IMR-90 (cell line): ENCODE measurements around the gene ACE. TPM values are rescaled to one million over a fixed set of nuclear protein-coding genes. Genes with fewer than 3 reads are reported as not detected.

Experiments
- ATAC-seq: fragments of 200-7000 bp; cut with Tn5 transposase; 2 replicates; pipeline ENCODE4 v1.9.1; 2020; ENCODE audit warnings: low read depth, mild to moderate bottlenecking, moderate library complexity
- BruUV-seq: library from RNA; stranded (reverse); fragments of 400-500 nt; replicated peaks from 2 replicates; lab custom pipeline; 2021; lab: Mats Ljungman, UMichigan
- CTCF ChIA-PET: fragments of 300-600 bp; formaldehyde crosslinking; extraction: SDS; loops from one replicate; lab custom pipeline; 2021; ENCODE audit warnings: antibody characterized with exemption; lab: Yijun Ruan, JAX
- POLR2A ChIA-PET: fragments of 300-600 bp; sonication (Branson Sonifier 250); formaldehyde crosslinking; loops from one replicate; lab custom pipeline; 2022; ENCODE audit warnings: antibody characterized with exemption; ENCODE audit not compliant: unreplicated experiment; lab: Charles Lee
- DNase-seq: peaks from one replicate; pipeline ENCODE4 v3.0.0; 2013
- H2AFZ ChIP-seq: replicated peaks from 2 replicates; pipeline ENCODE3; 2013; ENCODE audit warnings: low read length, mild to moderate bottlenecking; ENCODE audit not compliant: poor library complexity
- H2AK5ac ChIP-seq: 2 replicates; pipeline ENCODE4 v1.6.1; 2013; ENCODE audit warnings: low read depth, low read length, inconsistent platforms
- H2AK9ac ChIP-seq: replicated peaks from 2 replicates; pipeline ENCODE3; 2013; ENCODE audit warnings: mild to moderate bottlenecking, low read depth, low read length, moderate library complexity; ENCODE audit not compliant: poor library complexity
- H2BK120ac ChIP-seq: 2 replicates; pipeline ENCODE4 v1.6.1; 2013; ENCODE audit warnings: low read depth, low read length, inconsistent platforms
- H2BK15ac ChIP-seq: 3 replicates; pipeline ENCODE4 v1.6.1; 2013; ENCODE audit warnings: low read depth, low read length, inconsistent platforms
- H2BK20ac ChIP-seq: 2 replicates; pipeline ENCODE4 v1.6.1; 2013; ENCODE audit warnings: low read depth, mild to moderate bottlenecking, inconsistent platforms, low read length, moderate library complexity
- H2BK5ac ChIP-seq: 2 replicates; pipeline ENCODE4 v1.6.1; 2013; ENCODE audit warnings: mild to moderate bottlenecking, low read depth, low read length, inconsistent platforms; ENCODE audit not compliant: poor library complexity, severe bottlenecking
- H3K14ac ChIP-seq: replicated peaks from 2 replicates; pipeline ENCODE4 v1.6.1; 2013; ENCODE audit warnings: low read depth, low read length, inconsistent platforms
- H3K18ac ChIP-seq: 2 replicates; pipeline ENCODE4 v1.6.1; 2013; ENCODE audit warnings: low read depth, low read length, control low read depth
- H3K23ac ChIP-seq: 2 replicates; pipeline ENCODE4 v1.6.1; 2013; ENCODE audit warnings: low read depth, low read length, inconsistent platforms
- H3K27ac ChIP-seq: 2 replicates; pipeline ENCODE4 v1.5.1; 2013; ENCODE audit warnings: mild to moderate bottlenecking, control low read depth, low read length; ENCODE audit not compliant: insufficient read depth
- H3K27me3 ChIP-seq: 2 replicates; pipeline ENCODE4 v1.6.1; 2013; ENCODE audit warnings: low read length; ENCODE audit not compliant: control insufficient read depth, insufficient read depth
- H3K36me3 ChIP-seq: 2 replicates; pipeline ENCODE4 v1.6.1; 2013; ENCODE audit warnings: low read length, mixed read lengths; ENCODE audit not compliant: control insufficient read depth, insufficient read depth
- H3K4ac ChIP-seq: 2 replicates; pipeline ENCODE4 v1.6.1; 2013; ENCODE audit warnings: low read depth, low read length, inconsistent platforms
- H3K4me1 ChIP-seq: 2 replicates; pipeline ENCODE4 v1.6.1; 2013; ENCODE audit warnings: low read length, mixed read lengths; ENCODE audit not compliant: control insufficient read depth, insufficient read depth
- H3K4me2 ChIP-seq: 2 replicates; pipeline ENCODE4 v1.6.1; 2013; ENCODE audit warnings: low read depth, mild to moderate bottlenecking, control low read depth, low read length, moderate library complexity
- H3K4me3 ChIP-seq: 2 replicates; pipeline ENCODE4 v1.5.1; 2013; ENCODE audit warnings: low read depth, mild to moderate bottlenecking, control low read depth, low read length, moderate library complexity; ENCODE audit not compliant: insufficient read depth
- H3K56ac ChIP-seq: 2 replicates; pipeline ENCODE4 v1.6.1; 2013; ENCODE audit warnings: low read length, inconsistent platforms; ENCODE audit not compliant: insufficient read depth; ENCODE audit errors: extremely low read depth
- H3K79me1 ChIP-seq, 2 experiments: 2 replicates each; pipeline ENCODE4 v1.6.1; 2013; ENCODE audit warnings: low read length in 2 of 2, inconsistent platforms in 1 of 2, low read depth in 1 of 2
- H3K9ac ChIP-seq: 2 replicates; pipeline ENCODE4 v1.6.1; 2013; ENCODE audit warnings: low read depth, low read length, control low read depth
- H3K9me1 ChIP-seq: 2 replicates; pipeline ENCODE4 v1.6.1; 2013; ENCODE audit warnings: low read length, inconsistent platforms; ENCODE audit not compliant: insufficient read depth
- H3K9me3 ChIP-seq: 2 replicates; pipeline ENCODE4 v1.6.1; 2013; ENCODE audit warnings: low read length; ENCODE audit not compliant: control insufficient read depth, insufficient read depth
- H4K20me1 ChIP-seq: 2 replicates; pipeline ENCODE4 v1.6.1; 2013; ENCODE audit warnings: low read length, inconsistent platforms; ENCODE audit not compliant: insufficient read depth
- H4K5ac ChIP-seq: 2 replicates; pipeline ENCODE4 v1.6.1; 2013; ENCODE audit warnings: mild to moderate bottlenecking, low read depth, low read length, control low read depth
- H4K8ac ChIP-seq, 2 experiments: 2 replicates each; pipeline ENCODE4 v1.6.1; 2013; ENCODE audit warnings: low read depth in 2 of 2, low read length in 2 of 2, control low read depth in 1 of 2, inconsistent platforms in 1 of 2
- H4K91ac ChIP-seq: 2 replicates; pipeline ENCODE4 v1.6.1; 2013; ENCODE audit warnings: low read depth, low read length, inconsistent platforms; ENCODE audit not compliant: insufficient read depth
- BHLHE40 ChIP-seq: fragments of 150-350 bp; IDR thresholded peaks from 2 replicates; pipeline ENCODE4 v1.6.1; 2016; ENCODE audit warnings: mild to moderate bottlenecking, low read depth, low read length
- CEBPB ChIP-seq: IDR thresholded peaks from 2 replicates; pipeline ENCODE4 v1.6.1; 2012; ENCODE audit warnings: low read depth, low read length, improper control_type of control experiment
- CHD1 ChIP-seq: IDR thresholded peaks from 2 replicates; pipeline ENCODE4 v1.6.1; 2012; ENCODE audit warnings: low read depth, low read length, improper control_type of control experiment
- CTCF ChIP-seq: conservative IDR thresholded peaks from 2 replicates; pipeline ENCODE4 v1.5.1; 2012; ENCODE audit warnings: mild to moderate bottlenecking, low read depth, low read length, improper control_type of control experiment
- ELK1 ChIP-seq: fragments of 150-350 bp; IDR thresholded peaks from 2 replicates; pipeline ENCODE4 v1.6.1; 2016; ENCODE audit warnings: low read depth, mild to moderate bottlenecking, low read length, moderate library complexity, borderline replicate concordance
- FOS ChIP-seq: fragments of 150-350 bp; IDR thresholded peaks from 2 replicates; pipeline ENCODE4 v1.6.1; 2016; ENCODE audit warnings: low read depth, low read length
- MAFK ChIP-seq: IDR thresholded peaks from 2 replicates; pipeline ENCODE4 v1.6.1; 2012; ENCODE audit warnings: low read depth, low read length, improper control_type of control experiment
- MAZ ChIP-seq: IDR thresholded peaks from 2 replicates; pipeline ENCODE4 v1.6.1; 2012; ENCODE audit warnings: low read depth, mild to moderate bottlenecking, low read length, improper control_type of control experiment, moderate library complexity, borderline replicate concordance
- MXI1 ChIP-seq: IDR thresholded peaks from 2 replicates; pipeline ENCODE4 v1.6.1; 2012; ENCODE audit warnings: low read depth, mild to moderate bottlenecking, low read length, moderate library complexity, borderline replicate concordance
- NFE2L2 ChIP-seq: fragments of 150-350 bp; IDR thresholded peaks from 2 replicates; pipeline ENCODE4 v1.6.1; 2016; ENCODE audit warnings: low read depth, mild to moderate bottlenecking, low read length
- POLR2A ChIP-seq: IDR thresholded peaks from 2 replicates; pipeline ENCODE4 v1.6.1; 2012; ENCODE audit warnings: mild to moderate bottlenecking, low read depth, low read length
- RAD21 ChIP-seq: IDR thresholded peaks from 2 replicates; pipeline ENCODE4 v1.6.1; 2012; ENCODE audit warnings: low read length, improper control_type of control experiment
- RFX5 ChIP-seq: IDR thresholded peaks from 2 replicates; pipeline ENCODE4 v1.8.0; 2012; ENCODE audit warnings: low read depth, mild to moderate bottlenecking, low read length, moderate library complexity
- USF2 ChIP-seq: fragments of 150-350 bp; IDR thresholded peaks from 2 replicates; pipeline ENCODE4 v1.6.1; 2017; ENCODE audit warnings: mild to moderate bottlenecking, antibody characterized with exemption, low read length, low read depth
- WGBS, 2 experiments: methylation state at CpG; one replicate each; pipeline versions ENCODE4 v1.1.5 to v1.1.7; 2013; ENCODE audit warnings: missing lambda C conversion rate in 2 of 2; ENCODE audit not compliant: insufficient read length in 1 of 2; ENCODE audit errors: extremely low coverage in 2 of 2; 5-methylcytosine and 5-hydroxymethylcytosine counted together
- dilution Hi-C: fragments of 300-500 bp; cut with HindIII; formaldehyde crosslinking; loops from one replicate; pipeline ENCODE4 v1.14.3; 2018; ENCODE audit warnings: low sequenced_read_pairs; ENCODE audit not compliant: unreplicated experiment
- in situ Hi-C: fragments of 300-500 bp; cut with MboI; formaldehyde crosslinking; loops from 3 replicates; pipeline ENCODE4 v1.14.3; 2019; ENCODE audit warnings: low sequenced_read_pairs, inconsistent platforms, mixed read lengths
- intact Hi-C: fragments of 100-400 bp; cut with micrococcal nuclease; formaldehyde crosslinking; loops from 2 replicates; pipeline ENCODE4 v1.10.0; 2022
- polyA plus RNA-seq, 3 experiments: library from polyadenylated mRNA; depleted of rRNA; stranded (reverse); fragments of >200 nt; gene quantifications; 2 replicates each; pipeline ENCODE4 v1.2.3, GENCODE V29; 2012; ENCODE audit warnings: low replicate concordance in 1 of 3
- total RNA-seq: library from RNA; depleted of rRNA; stranded (reverse); fragments of >200 nt; gene quantifications from 2 replicates; pipeline ENCODE4 v1.2.3, GENCODE V29; 2012

ACE gene
- total and polyA plus RNA-seq, 2 of the 4 experiments (the other 2 are of a cell fraction), result 1.4 to 5.8 TPM

GRCh38 chr17:63547083-63547523, 70.2 kb downstream of the ACE start:
- H3K9me1 ChIP-seq, result no peaks in the 10 kb centered on the region; the same call in 1 of the 2 replicates
- no peak overlapping the region for H2AK5ac ChIP-seq
- no peak overlapping the region for H2BK15ac ChIP-seq

More at GRCh38 chr17:63547083-63547523, 70.2 kb downstream of the ACE start:
- H4K5ac ChIP-seq, result no peak overlapping the region
- H3K14ac ChIP-seq, result no peak overlapping the region
- dilution Hi-C loops, result no loop called here
- H4K8ac ChIP-seq, result no peak overlapping the region
- H2AFZ ChIP-seq, result no peak overlapping the region
- H4K91ac ChIP-seq, result no peak overlapping the region
- no peak overlapping the region for H3K56ac ChIP-seq
- no peak overlapping the region for H3K23ac ChIP-seq
- no peak overlapping the region for H3K4me3 ChIP-seq
- no peaks in the 10 kb centered on the region for H3K4me1 ChIP-seq
- no peak overlapping the region for H3K9ac ChIP-seq
- BruUV-seq, result no TSS peak
- H3K27ac ChIP-seq, result no peak overlapping the region
- ATAC-seq (no peak), DNase-seq (no peak)
- no peaks in the 10 kb centered on the region for H3K36me3 ChIP-seq
- in situ Hi-C loops, result no loop called here
- H2BK5ac ChIP-seq, result no peak overlapping the region
- intact Hi-C loops, result no loop called here
- no peak overlapping the region for H3K18ac ChIP-seq
- H4K20me1 ChIP-seq, result peaks cover 13% of the 10 kb centered on the region
- H3K27me3 ChIP-seq, result peaks cover 7% of the 10 kb centered on the region
- peaks cover 6 to 16% of the 10 kb centered on the region in 2 experiments; a peak in 3 of 4 replicates for H3K79me1 ChIP-seq
- H3K4me2 ChIP-seq, result no peak overlapping the region
- H2AK9ac ChIP-seq, result no peak overlapping the region
- WGBS, 2 experiments, result 80% methylated on average over 1 of the region's 5 CpGs; no CpG with 5 or more reads in 1 of the 2 experiments
- TF ChIP-seq CEBPB (no peak), CTCF (no peak), CHD1 (no peak), RFX5 (no peak), FOS (no peak), POLR2A (no peak), MAZ (no peak), MAFK (no peak), NFE2L2 (no peak), ELK1 (no peak), BHLHE40 (no peak), MXI1 (no peak), USF2 (no peak), RAD21 (no peak)
- ChIA-PET CTCF (no interaction called here), POLR2A (no interaction called here)
- H3K9me3 ChIP-seq, result no peaks in the 10 kb centered on the region
- no peak overlapping the region for H2BK120ac ChIP-seq
- H2BK20ac ChIP-seq, result no peak overlapping the region
- H3K4ac ChIP-seq, result no peak overlapping the region
